GM21786 (cell line): ENCODE results near the gene CHRND.
"Not testable (repeated sequence)": the region's sequence is repeated elsewhere in the genome, so short reads cannot be mapped to it uniquely, and the experiment has no call there.

Experiments
- ATAC-seq: cut with Tn5 transposase; IDR thresholded peaks from one replicate; pipeline ENCODE4 v1.9.1; 2021; ENCODE audit not compliant: unreplicated experiment

The CHRND gene

GRCh38 chr2:232570481-232570880 lies 44.5 kb downstream of the CHRND start:
- not testable (repeated sequence) for ATAC-seq

- ATAC-seq = no peak
Observed at GRCh38 chr2:232571026-232571474, 45.1 kb downstream of the CHRND start.

- ATAC-seq = no peak
Observed at GRCh38 chr2:232573042-232573441, 47.1 kb downstream of the CHRND start.

GRCh38 chr2:232573771-232574435 lies 47.9 kb downstream of the CHRND start:
- no peak for ATAC-seq

- no peak for ATAC-seq
Observed at GRCh38 chr2:232574674-232575403, 48.9 kb downstream of the CHRND start.

GRCh38 chr2:232575404-232575746 lies 49.4 kb downstream of the CHRND start:
- ATAC-seq = no peak

- ATAC-seq = no peak
Observed at GRCh38 chr2:232576995-232577394, 51.0 kb downstream of the CHRND start.

GRCh38 chr2:232577841-232578240 lies 51.9 kb downstream of the CHRND start:
- no peak for ATAC-seq

- ATAC-seq = no peak
Observed at GRCh38 chr2:232578626-232579025, 52.7 kb downstream of the CHRND start.

GRCh38 chr2:232580648-232580981 lies 54.7 kb downstream of the CHRND start:
- ATAC-seq = no peak

- ATAC-seq = no peak
Observed at GRCh38 chr2:232581725-232582124, 55.8 kb downstream of the CHRND start.

GRCh38 chr2:232584238-232584637 lies 58.3 kb downstream of the CHRND start:
- ATAC-seq = no peak
